Fibroblast of skin of right biceps (primary cell): ENCODE measurements around the gene CENPP.

Experiments used
- DNase-seq: peaks from one replicate; pipeline ENCODE4 v3.0.0-alpha.2; 2013

The CENPP gene

DNA sequence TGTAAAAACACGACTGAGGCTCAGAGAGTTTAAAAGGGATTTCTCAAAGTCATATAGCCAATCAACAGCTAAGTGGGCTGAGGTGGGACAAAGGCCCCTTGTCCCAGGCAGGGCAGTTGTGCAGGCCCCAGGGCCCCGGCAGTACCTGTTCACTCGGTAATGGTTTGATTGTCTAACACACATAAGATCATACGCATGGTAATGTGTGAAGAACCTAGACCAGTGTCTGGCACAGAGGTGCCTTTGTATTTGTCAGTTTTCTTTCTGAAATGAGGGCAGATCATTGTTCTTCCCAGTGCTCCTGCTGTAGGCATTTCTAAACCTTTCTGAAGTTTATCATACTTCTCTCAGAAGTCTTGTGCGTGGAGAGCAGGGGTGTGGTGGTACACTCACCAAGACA lies 277.3 kb downstream of the CENPP start:
- DNase-seq = no peak

DNA sequence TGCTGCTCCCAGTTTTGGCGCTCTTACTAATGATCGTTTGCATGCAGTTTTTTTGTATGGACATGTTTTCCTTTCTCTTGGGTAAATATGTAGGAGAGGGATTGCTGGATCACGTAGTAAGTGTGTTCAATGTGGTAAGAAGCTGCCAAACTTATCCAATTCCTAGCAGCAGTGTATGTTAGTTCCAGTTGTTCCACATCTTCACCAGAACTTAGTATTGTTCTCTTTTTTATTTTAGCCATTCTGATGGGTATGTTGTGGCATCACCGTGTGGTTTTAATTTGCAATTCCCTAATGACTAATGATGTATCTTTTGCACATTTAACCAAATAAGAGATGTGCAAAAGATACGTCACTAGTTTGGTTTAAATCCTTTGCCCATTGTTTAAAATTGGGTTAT lies 278.2 kb downstream of the CENPP start:
- no peak for DNase-seq

DNA sequence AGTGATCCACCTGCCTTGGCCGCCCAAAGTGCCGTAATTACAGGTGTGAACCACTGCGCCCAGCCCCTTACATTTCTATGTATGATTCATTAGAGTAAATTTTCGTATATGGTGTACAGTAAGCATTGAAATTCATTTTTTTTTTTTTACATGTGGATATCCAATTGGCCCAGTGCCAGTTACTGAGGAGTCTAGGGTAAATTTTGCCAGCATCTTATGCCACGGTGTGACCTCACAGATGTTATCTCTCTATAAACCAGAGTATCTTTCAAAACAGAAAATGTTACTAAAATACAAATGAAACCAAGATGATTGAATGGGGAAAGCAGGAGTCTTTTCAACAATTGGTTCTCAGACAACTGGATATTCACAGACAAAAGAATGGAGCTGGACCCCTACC lies 279.5 kb downstream of the CENPP start:
- no peak for DNase-seq

DNA sequence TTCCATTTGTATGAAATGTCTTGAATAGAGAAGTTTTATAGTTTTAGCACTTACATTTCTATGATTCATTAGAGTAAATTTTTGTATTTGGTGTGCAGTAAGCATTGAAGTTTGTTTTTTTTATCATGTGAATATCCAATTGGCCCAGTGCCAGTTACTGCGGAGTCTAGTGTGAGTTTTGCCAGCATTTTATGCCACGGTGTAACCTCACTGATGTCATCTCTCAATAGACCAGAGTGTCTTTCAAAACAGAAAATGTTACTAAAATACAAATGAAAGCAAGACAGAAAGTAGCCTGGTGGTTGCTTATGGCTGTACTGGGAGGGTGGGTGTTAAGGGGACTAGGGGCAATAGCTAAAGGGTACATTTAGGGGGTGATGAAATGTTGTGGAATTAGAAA lies 281.3 kb downstream of the CENPP start:
- peak; percentile 75 for DNase-seq

DNA sequence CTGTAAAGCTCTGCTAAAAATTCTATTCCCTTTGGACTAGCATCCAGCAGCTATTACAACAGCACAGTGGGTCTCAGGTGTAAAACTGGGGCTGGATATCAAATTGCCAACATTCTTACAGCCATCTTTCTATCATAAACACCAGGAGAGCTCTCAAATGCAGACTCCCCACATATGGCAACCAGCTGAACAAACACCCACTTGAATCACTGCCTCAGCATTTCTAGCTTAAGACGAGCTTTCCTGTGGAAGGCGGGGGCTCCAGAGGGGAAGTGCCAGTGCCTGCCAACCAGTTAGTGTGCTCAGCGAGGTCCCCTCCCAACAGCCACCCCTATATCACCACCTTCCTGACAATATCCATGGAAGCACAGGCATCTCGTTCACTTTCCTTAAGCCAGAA lies 282.0 kb downstream of the CENPP start:
- peak; percentile 85 for DNase-seq

DNA sequence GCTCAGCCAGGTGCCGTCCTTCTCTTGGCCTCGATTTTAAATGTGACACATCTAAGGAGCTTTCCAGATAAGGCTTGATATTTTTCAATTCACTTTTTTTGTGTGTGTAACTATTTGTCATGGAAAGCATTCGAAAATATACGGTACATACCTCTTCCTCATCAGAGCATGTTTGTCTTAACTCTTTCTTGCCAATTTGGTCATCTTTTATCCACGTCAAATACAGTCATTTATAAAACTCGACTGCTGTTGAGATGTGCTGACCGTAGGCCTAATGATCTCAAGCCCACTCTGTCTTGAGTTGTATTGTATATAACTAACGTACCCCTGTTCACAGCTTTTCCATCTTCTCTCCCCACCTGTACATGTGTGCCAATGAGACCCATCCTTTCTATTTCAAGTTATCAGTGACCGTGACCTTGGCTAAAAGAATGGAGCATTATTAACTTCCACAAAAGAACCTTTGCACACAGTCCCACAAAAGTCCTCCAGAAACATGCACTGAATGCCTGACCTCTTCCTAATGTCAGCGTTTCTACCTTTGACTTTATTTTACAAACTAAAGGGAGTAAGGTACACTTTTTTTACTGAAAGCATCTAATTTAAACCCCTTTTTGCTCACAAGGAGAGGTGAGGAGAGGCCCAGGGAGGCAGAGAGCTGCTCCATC lies 282.6 kb downstream of the CENPP start:
- no peak for DNase-seq

DNA sequence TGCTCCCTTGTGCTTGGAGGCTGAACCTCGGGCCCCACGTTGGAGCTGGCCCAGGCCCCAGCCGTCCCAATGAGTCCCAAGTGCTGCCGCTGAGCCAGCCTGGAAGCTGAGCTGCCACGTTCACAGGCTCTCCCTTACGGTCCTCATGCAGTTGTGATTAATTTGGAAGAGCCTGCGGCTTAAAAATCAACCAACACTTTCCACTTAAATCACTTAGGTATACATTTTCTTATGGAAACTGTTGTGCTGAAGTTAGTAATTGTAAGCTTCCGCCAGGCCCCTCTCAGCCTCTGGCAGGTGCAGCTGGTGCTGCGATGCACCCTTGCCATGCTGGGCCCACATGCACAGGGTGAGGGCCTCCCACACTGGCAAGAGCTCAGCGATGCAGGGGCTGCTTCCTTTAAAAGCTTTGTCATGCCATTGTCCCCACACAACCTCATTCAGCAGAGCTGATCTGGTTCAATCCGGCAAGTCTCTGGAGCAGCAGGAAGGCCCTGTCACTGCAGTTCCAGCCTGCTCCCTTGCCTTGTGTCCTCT lies 283.2 kb downstream of the CENPP start:
- DNase-seq = peak; percentile 50

DNA sequence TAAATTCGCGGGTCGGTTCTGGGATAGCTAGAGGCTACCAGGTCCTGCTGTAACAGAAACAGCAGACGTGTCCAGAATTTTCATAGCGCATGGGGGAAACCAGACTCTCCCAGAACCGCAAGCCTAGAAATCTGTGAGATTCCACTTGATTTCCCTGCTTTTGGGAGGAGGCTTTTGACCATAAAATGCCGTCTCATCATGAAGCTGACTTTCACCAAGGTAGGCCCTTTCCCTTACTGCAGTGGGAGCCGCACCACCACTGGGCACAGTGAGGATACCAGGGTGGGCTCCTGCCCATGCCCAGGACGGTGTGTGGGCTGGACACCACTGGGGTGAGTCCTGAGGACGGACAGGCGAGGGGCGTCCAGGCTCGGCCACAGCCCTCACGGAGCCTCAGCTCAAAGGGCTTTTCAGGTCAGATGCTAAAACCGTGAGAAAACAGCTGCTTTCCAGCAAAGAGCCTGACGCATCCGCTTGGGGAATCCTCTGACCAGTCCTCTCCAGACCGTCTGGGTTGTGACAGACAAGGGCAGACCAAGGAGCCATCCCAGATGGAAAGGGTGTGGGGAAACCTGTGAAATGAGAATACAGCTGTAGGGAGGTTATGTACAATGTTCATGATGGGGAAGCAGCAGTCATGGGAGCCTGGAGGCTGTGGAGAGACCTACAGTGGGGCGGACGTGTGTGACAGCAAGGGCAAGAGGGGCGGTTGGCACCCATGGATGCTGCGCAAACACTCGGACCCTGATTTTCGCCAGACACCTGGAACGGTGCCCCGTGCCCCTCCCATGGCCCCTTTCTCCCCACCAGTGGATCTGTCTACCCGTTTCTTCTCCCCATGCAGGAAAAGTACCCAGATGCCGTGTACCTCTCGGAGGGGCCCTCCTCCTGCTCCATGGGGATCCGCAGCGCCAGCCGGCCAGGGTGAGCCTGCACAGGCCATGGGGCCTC lies 285.0 kb downstream of the CENPP start:
- peak; percentile 32 for DNase-seq

DNA sequence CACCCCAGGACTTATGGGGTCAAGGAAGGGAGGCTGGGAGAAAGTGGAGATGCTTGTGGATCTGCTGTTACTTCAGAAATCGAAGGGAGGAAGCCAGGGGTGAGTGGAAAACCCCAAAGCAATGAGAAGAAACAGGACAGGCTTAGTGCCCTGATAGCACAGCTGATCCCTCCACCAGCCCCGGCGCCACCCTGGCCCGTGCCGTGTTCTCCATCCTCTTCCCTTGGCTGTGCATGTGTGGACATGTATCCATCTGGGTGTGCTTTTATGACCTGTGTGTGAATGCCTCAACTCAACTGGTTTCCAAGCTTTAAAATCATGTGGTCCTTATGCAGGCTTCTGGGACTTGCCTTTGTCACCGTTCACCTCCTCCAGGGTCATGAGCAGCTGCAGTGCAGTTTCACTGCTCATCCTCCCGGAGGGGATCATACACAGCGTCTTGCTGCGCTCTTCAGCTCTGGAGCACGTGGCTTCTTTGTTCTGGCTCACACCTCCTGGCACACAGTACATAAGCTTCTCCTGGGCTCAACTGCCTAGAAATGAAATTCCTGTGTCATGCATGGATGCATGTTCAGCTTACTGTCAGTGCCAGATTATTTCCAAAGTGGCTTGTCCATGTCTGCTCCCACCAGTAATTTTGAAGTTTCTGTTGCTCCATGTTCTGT lies 286.0 kb downstream of the CENPP start:
- DNase-seq = no peak

DNA sequence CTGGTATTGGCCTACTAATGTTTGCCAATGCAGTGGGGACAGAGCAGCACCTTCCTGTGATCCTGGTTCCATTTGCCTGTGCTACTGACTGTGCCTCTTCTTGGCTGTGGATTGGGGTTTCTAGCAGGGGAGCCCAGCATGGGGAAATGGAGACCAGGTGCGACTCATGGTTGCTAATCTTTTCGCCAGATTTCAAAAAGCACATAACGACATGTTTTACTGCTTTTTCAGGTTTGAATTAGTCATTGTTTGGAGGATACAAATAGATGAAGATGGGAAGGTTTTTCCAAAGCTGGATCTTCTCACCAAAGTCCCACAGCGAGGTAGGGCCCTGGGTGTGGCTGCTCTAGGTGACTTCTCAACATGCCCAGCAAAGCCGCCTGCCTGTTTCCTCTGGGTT lies 286.5 kb downstream of the CENPP start:
- DNase-seq = no peak

DNA sequence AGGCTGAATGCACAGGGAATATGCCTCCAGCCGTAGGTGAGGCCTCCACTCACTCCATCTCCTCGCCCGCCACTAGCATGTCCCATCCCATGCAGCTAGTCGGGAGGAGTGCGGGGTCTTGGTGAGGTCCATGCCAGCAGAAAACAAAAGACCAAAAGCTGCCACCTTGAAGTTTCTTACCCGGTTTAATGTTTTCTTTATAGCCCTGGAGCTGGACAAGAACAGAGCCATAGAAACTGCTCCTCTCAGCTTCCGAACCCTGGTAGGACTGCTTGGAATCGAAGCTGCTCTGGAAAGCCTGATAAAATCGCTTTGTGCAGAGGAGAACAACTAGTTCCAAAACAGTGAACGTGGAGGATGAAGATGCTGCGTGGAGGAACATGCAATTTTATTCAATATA lies 287.1 kb downstream of the CENPP start:
- DNase-seq = no peak

DNA sequence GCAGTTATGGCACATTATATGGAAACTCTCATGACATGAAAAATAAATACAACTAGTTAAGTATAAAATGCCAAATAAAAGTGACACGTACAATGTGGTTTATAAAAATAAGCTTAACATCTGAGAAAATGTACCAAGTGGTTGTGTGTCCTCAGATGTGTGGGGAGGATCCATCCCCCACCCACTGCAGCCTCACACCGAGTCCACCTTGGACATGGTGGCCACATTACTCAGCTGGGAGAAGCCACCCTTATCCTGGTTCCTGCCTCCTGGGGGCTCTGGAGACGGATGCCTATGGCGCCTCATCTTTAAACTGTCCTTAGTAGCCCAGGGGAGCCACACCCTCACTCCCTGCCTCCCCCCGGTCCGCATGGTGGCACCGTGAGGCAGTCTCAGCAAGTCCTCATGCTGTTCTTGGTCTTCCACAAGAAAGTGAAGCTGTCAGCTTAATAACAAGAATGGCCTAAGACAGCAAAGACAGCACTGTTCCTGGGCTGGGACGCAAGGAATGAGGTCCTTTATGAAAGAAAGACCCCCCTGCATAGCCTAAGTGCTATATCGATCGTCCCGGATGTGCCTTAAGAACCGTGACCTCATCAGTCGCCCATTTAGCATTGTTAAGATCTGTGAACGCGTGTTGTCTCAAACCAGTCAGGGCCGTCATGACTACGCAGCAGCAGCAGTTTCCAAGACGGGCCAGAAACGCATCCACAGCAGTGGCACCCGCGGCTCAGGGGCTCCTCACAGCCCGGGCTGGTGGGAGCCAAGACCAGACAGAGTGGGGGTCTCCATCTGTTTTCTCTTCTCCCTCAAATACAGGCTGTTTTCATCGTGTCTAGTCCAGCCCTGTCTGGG lies 287.7 kb downstream of the CENPP start:
- DNase-seq = no peak

DNA sequence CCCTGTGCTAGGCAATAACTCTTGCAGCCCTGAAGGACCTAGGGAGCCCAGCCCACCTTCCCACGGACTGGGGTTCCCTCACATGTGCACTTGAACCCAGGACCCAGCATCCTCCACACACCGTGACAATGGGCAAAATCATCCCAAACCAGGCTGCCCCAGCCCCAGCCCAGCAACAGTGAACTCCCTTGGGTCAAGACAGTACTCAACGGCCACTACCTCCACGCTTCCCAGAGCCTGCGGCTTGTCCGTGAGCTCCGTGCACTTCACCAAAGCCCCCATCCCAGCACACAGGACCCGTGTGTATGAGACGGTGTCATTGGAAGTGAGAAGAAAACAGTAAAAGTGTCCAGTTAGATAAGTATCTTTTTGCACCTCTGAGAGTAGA lies 288.4 kb downstream of the CENPP start:
- no peak for DNase-seq

DNA sequence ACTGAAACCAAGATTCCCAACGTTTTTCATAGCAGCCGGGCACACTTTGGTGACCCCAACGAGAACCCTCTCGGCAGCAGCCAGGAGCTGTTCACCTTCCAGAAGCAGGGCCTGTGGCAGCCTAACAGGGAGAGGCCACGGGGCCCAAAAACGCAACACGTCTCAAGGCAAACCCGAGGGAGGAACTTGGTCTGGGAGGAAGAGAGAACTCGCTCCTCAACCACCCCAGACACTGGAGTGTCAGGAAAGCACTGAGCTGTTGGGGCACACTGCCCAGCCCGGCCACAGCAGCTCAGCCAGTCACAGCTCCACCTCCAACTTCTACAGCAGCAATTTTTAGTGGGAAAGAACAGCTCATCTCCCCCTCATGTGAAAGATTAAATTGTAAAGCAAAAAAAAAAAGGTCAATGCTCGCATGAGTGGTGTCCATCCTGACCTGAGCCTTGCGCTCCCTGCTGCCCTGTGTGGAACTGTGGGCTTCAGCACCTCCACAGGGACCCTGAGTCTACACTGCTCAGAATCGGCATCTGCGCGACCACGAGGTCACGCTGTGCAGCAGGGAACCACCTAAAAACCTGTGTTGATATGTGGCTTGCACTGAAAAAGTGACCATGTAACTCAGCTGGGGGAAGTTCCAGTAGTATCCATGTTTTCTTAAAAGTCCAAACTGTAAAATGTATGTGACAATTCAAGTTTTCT lies 289.2 kb downstream of the CENPP start:
- DNase-seq = no peak

DNA sequence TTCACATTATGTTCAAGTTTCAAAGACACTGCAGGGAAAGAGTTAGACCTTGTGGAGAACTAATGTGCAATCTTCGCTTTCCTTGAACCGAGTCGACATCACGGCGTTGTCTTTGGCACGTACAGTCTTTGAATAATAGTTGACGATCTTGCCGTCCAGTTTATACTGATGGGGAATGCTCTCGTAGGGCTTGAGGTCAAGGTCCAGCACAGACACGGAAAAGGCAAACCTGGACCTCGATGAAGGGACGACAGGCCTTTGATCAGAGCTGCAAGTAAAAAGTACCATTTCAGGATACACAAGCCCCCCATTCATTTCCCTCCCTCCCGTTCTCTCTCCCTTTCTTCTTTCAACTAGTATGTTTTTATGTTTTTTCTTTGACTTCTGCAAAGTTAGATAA lies 290.0 kb downstream of the CENPP start:
- DNase-seq = no peak

DNA sequence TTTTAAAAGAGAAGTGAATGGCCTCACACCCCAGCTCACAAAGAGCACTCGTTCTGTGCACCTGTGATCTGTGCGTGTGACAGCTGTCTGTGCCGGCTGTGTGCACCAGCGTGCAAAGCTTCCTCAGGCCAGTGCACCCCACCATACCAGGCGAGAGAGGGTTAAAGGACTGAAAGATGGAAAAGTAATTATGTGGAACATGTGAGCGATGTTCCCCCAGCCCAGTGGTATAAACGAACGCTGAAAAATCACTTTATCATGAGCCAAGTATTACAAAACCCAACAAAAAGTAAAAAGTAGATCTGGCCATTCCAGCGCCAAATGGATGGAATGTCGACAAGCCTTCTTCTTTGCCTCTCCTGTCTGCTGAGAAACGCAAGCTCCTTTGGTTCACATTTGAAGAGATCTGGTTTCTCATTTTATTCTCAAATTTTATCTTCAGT lies 290.5 kb downstream of the CENPP start:
- DNase-seq = no peak

DNA sequence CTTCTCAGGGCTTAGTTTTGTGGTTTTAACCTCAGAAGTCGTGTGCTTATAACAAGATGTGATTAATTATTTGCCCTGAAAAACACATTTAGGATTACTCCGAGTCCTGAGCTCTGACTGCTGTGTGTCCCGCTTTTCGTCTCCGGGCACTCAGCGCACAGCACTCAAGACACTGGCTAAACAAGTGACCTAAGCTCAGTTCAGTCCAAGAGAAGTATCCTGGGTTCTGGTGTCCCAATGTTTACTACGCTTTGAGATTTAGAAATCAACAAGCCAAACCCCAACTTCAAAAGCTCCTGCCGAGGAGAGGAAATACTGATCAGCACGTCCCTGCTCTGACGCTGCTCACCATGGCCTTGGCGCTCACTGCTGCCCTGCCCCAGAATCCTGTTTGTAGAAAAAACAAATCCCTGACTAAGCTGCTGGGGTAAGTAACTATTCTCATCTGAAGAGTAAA lies 290.9 kb downstream of the CENPP start:
- no peak for DNase-seq

DNA sequence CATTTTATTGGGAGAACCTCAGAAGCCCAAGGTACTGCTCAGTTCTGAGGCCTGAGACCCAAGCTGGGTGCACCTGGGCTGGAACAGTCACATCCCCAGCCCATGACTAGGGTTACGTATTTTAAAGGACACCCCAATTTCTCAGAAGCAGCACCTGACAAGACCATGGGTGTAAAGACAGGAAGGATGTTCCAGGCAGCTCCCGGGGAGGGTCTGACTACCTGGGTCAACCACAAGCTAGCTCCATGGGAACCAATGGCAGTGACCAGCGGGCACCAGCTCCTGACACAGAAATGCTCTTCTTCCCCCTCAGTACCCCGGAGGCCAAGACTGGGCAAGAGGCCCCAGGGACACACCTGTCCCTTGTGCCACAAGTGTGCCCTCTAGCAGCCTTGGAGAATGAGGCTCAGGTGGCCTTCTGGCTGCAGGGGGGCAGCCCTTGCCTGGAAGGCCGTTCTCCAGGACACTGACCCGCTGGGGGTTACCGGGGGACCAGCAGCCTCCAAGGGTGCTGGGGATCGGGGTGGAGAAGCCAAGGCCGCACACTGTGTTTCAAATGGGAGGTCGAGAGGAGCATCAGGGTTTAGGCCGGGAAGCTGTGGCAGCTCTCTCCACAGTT lies 291.6 kb downstream of the CENPP start:
- no peak for DNase-seq

DNA sequence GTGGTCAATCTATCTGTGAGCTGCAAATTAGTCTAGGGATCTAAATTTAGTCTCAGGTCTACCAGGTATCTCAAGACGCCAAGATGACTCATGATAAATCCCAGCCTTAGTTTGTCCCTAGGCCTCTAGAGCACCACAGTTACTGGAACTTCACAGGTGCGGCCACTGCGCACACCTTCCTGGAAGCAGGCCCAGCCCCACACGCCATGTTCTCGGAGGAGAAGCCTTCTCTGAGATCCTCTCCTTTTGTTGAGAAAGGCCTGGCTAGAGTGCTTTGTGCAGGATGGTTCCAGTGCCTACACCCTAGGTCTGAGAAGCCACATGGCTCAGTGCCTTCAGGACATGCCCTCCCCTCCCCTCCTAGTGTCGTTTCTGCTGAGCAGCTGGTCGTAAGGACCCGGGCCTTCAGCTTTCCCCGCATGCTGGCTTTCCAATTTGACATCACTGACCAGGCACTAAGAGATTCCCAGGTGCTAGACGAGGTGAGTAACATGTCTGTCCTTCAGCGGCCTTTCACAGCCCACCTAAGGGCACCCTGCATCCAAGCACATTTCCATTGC lies 292.3 kb downstream of the CENPP start:
- no peak for DNase-seq

DNA sequence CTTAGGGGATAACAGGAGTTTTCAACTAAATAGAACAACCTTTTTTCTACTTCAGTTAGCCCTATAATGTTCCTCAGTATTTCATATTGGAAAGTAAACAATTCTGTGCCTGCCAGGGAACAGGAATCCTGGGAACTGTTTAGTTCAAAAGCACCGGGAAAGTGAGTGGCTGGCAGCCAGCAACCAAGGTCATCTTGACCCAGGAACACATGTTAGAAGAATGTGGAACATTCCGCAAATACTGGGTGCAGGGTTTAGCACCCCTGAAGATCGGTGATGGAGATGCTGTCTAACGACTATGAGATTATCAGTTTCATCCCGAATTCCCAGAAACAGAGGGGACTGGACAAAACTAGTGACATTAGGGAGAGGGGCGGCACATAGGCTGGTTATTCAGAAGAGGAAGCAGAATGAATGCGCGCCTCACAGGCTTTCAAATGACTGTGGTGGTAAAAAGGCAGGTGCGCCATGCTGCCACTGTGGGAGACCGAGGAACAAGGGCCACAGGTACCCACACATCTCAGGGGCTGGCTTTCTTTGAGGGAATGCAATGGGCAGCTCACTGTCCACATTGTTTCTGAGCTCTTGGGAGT lies 293.0 kb downstream of the CENPP start:
- DNase-seq = no peak
